ENCODE measurements around the gene PTK7.

The PTK7 gene

GRCh38 chr6:43143235-43144128, 67.4 kb downstream of the PTK7 start:
- H2AFZ ChIP-seq (ENCODE audit: low read length): no peak overlapping the region; the same call in 1 of the 2 replicates
- peaks cover 6% of the 10 kb centered on the region; the same call in 1 of the 2 replicates for H3K36me3 ChIP-seq (ENCODE audit: insufficient read depth, low read length)
- H3K79me2 ChIP-seq (ENCODE audit: insufficient read depth, low read length): no peaks in the 10 kb centered on the region
- peak overlapping the region; percentile 37 for H3K4me3 ChIP-seq (ENCODE audit: low read length, poor library complexity, severe bottlenecking)
- peak overlapping the region; percentile 67 for H3K4me2 ChIP-seq (ENCODE audit: low read depth, low read length, poor library complexity, severe bottlenecking)
- no peaks in the 10 kb centered on the region for H3K9me2 ChIP-seq (replicated peaks; ENCODE audit: low read depth, low read length)
- peak overlapping the region; percentile 69 for H3K9ac ChIP-seq (ENCODE audit: low read depth, low read length, poor library complexity, severe bottlenecking)
- no peaks in the 10 kb centered on the region for H3K9me3 ChIP-seq (ENCODE audit: insufficient read depth, low read depth, low read length)
- H4K20me1 ChIP-seq (ENCODE audit: insufficient read depth, low read length, poor library complexity, severe bottlenecking): no peaks in the 10 kb centered on the region
- no peaks in the 10 kb centered on the region for H3F3A ChIP-seq (ENCODE audit: low read depth)
- no peak for TF ChIP-seq EZH2phosphoT487 (IDR thresholded peaks at IDR 0.05; ENCODE audit: borderline replicate concordance)
- peak; percentile 87 for TF ChIP-seq CTCF (conservative IDR thresholded peaks at IDR 0.05; ENCODE audit: low read length)
- H3K4me1 ChIP-seq (ENCODE audit: insufficient read depth, low read length, poor library complexity, severe bottlenecking): peaks cover 20% of the 10 kb centered on the region
- no peaks in the 10 kb centered on the region for H3K27me3 ChIP-seq (ENCODE audit: insufficient read depth, low read length, poor library complexity, severe bottlenecking)

GRCh38 chr6:43144879-43145278, 68.8 kb downstream of the PTK7 start:
- Histone ChIP-seq H3K4me2 (ENCODE audit: low read depth, low read length, poor library complexity, severe bottlenecking) (no peak overlapping the region), H3K9ac (ENCODE audit: low read depth, low read length, poor library complexity, severe bottlenecking) (no peak overlapping the region), H3K79me2 (ENCODE audit: insufficient read depth, low read length) (no peaks in the 10 kb centered on the region), H2AFZ (ENCODE audit: low read length) (no peak overlapping the region), H3F3A (ENCODE audit: low read depth) (no peaks in the 10 kb centered on the region), H3K36me3 (ENCODE audit: insufficient read depth, low read length) (peaks cover 6% of the 10 kb centered on the region; the same call in 1 of the 2 replicates), H3K9me3 (ENCODE audit: insufficient read depth, low read depth, low read length) (no peaks in the 10 kb centered on the region), H3K27me3 (ENCODE audit: insufficient read depth, low read length, poor library complexity, severe bottlenecking) (no peaks in the 10 kb centered on the region), H3K9me2 (replicated peaks; ENCODE audit: low read depth, low read length) (no peaks in the 10 kb centered on the region), H4K20me1 (ENCODE audit: insufficient read depth, low read length, poor library complexity, severe bottlenecking) (no peaks in the 10 kb centered on the region), H3K4me1 (ENCODE audit: insufficient read depth, low read length, poor library complexity, severe bottlenecking) (peaks cover 20% of the 10 kb centered on the region), H3K4me3 (ENCODE audit: low read length, poor library complexity, severe bottlenecking) (no peak overlapping the region)
- TF ChIP-seq EZH2phosphoT487 (IDR thresholded peaks at IDR 0.05; ENCODE audit: borderline replicate concordance): no peak
- no peak for TF ChIP-seq CTCF (conservative IDR thresholded peaks at IDR 0.05; ENCODE audit: low read length)

GRCh38 chr6:43146261-43146660, 70.1 kb downstream of the PTK7 start:
- Histone ChIP-seq H3K36me3 (ENCODE audit: insufficient read depth, low read length) (peaks cover 6% of the 10 kb centered on the region; the same call in 1 of the 2 replicates), H3K79me2 (ENCODE audit: insufficient read depth, low read length) (no peaks in the 10 kb centered on the region), H3K9ac (ENCODE audit: low read depth, low read length, poor library complexity, severe bottlenecking) (no peak overlapping the region), H3K4me2 (ENCODE audit: low read depth, low read length, poor library complexity, severe bottlenecking) (no peak overlapping the region), H3K27me3 (ENCODE audit: insufficient read depth, low read length, poor library complexity, severe bottlenecking) (no peaks in the 10 kb centered on the region), H3K4me3 (ENCODE audit: low read length, poor library complexity, severe bottlenecking) (no peak overlapping the region), H3K4me1 (ENCODE audit: insufficient read depth, low read length, poor library complexity, severe bottlenecking) (peaks cover 20% of the 10 kb centered on the region), H3K9me3 (ENCODE audit: insufficient read depth, low read depth, low read length) (no peaks in the 10 kb centered on the region), H4K20me1 (ENCODE audit: insufficient read depth, low read length, poor library complexity, severe bottlenecking) (no peaks in the 10 kb centered on the region), H2AFZ (ENCODE audit: low read length) (no peak overlapping the region), H3K9me2 (replicated peaks; ENCODE audit: low read depth, low read length) (no peaks in the 10 kb centered on the region), H3F3A (ENCODE audit: low read depth) (no peaks in the 10 kb centered on the region)
- TF ChIP-seq CTCF (conservative IDR thresholded peaks at IDR 0.05; ENCODE audit: low read length) (no peak), EZH2phosphoT487 (IDR thresholded peaks at IDR 0.05; ENCODE audit: borderline replicate concordance) (no peak)
